ENCODE results near the gene BAIAP3.

Gene BAIAP3

DNA sequence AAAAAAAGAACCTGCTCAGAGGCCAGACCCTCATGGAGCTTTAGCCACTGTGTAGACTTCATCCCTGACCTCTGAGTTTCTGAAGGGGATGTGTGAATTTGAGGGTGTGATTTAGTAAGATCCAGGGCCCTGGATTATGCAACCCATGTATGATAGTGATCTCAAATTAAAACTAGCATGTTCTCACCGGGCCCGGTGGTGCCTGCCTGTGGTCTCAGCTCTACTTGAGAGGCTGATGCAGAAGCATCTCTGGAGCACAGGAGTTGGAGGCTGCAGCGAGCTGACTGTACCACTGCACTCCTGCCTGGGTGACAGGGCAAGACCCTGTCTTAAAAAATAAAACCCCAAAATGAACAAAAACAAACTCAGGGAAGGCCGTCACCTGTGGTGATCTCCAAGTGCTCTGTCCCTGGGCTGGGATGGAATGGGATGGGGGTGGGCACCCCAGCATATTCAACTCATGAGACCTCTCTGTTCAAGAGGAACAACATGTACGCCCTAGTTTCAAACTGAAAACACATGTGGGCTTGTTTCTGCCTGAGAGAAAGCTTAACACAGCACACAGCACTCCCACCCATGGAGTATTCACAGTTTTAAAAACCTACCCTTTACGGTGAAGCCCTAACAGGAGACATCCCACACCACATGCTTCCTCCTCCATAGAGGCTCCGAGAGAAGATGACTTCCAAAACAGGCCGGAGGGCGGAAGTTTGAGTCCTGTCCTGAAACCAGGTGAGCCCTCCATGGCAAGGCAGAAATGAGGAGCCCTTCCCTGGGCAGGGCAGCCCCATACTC, 48.4 kb downstream of the BAIAP3 start:
- TF ChIP-seq, protein P1, sequence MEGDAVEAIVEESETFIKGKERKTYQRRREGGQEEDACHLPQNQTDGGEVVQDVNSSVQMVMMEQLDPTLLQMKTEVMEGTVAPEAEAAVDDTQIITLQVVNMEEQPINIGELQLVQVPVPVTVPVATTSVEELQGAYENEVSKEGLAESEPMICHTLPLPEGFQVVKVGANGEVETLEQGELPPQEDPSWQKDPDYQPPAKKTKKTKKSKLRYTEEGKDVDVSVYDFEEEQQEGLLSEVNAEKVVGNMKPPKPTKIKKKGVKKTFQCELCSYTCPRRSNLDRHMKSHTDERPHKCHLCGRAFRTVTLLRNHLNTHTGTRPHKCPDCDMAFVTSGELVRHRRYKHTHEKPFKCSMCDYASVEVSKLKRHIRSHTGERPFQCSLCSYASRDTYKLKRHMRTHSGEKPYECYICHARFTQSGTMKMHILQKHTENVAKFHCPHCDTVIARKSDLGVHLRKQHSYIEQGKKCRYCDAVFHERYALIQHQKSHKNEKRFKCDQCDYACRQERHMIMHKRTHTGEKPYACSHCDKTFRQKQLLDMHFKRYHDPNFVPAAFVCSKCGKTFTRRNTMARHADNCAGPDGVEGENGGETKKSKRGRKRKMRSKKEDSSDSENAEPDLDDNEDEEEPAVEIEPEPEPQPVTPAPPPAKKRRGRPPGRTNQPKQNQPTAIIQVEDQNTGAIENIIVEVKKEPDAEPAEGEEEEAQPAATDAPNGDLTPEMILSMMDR (conservative IDR thresholded peaks at IDR 0.05; ENCODE audit: low read depth, low read length): no peak
- H3K4me3 ChIP-seq (ENCODE audit: low read length): no peak overlapping the region
- DNase-seq (ENCODE audit: low read depth): no peak

DNA sequence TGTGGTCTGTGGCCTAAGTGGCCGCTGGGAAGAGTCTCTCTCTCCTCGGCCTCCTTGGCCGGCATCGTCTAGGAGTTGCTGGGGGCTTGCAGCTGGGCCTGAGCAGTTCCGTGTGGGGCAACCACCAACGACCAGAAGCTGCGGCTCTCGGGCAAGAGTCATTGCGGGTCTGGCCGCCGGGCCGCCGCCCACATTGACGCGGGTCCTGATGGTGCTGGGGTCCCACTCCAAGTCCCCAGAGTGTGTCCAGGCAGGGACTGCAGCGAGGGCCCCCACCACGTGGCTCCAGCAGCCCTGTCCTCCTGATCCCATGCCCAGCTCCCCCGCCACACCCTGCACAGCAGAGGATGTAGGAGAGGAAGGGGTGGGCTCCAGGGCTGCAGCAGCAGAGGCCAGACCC, 50.1 kb downstream of the BAIAP3 start:
- H3K4me3 ChIP-seq (ENCODE audit: low read length): no peak overlapping the region
- DNase-seq (ENCODE audit: low read depth): no peak
- TF ChIP-seq, protein P1 (conservative IDR thresholded peaks at IDR 0.05; ENCODE audit: low read depth, low read length): no peak

DNA sequence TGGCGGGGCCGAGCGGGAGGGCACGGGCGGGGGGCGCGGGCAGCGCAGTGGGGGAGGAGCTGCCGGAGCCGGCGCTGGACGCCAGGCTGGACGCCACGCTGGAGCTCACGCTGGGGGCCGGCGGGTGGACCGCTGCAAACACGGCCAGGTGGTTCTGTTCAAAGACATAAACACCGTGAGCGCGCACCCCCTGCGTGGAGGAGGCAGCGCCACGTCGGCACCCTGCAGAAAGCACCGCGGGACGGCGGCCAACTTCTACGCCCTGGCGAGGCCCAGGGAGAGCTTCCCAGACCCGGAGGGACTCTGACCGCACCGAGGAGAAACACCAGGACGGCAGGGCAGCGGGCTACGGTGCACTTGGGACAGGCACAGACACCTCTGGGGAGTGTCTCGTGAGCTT, 51.8 kb downstream of the BAIAP3 start:
- no peak for DNase-seq (ENCODE audit: low read depth)
- no peak overlapping the region for H3K4me3 ChIP-seq (ENCODE audit: low read length)
- TF ChIP-seq, protein P1 (conservative IDR thresholded peaks at IDR 0.05; ENCODE audit: low read depth, low read length): no peak

DNA sequence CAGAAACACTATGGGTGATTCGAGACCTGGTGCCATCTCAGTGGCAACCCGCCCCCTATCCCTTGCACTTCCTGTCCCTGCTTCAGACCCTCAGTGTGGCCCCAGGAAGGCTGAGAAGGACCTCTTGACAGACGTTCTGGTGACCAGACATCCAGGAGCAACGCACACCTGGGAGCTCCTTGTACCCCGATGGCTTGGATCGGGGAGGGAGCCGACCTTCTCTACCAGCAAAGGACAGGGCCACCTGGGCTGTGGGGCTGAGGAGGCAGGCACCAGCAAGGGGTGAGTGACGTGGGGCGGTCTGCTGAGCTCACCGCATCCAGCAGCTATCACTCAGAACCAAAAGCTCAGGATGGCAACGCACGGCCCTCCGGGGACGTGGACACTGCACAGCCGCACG, 53.9 kb downstream of the BAIAP3 start:
- TF ChIP-seq, protein P1 (conservative IDR thresholded peaks at IDR 0.05; ENCODE audit: low read depth, low read length): no peak
- DNase-seq (ENCODE audit: low read depth): no peak

DNA sequence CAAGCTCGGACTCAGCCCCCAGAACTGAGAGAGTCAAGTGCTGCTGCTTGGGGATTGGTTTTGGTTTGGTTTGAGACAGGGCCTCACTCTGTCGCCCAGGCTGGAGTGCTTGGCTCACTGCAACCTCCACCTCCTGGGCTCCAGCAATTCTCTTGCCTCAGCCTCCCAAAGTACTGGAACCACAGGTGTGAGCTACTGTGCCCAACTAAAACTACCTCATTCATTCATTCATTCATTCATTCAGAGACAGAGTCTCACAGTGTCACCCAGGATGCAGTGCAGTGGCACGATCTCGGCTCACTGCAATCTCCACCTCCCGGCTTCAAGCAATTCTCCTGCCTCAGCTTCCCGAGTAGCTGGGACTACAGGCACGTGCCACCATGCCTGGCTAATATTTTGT, 56.3 kb downstream of the BAIAP3 start:
- TF ChIP-seq, protein P1 (conservative IDR thresholded peaks at IDR 0.05; ENCODE audit: low read depth, low read length): no peak
- no peak for DNase-seq (ENCODE audit: low read depth)
- no peak overlapping the region for H3K4me3 ChIP-seq (ENCODE audit: low read length)

More for the DNA sequence above, 53.9 kb downstream of the BAIAP3 start:
- H3K4me3 ChIP-seq (ENCODE audit: low read length): no peak overlapping the region

DNA sequence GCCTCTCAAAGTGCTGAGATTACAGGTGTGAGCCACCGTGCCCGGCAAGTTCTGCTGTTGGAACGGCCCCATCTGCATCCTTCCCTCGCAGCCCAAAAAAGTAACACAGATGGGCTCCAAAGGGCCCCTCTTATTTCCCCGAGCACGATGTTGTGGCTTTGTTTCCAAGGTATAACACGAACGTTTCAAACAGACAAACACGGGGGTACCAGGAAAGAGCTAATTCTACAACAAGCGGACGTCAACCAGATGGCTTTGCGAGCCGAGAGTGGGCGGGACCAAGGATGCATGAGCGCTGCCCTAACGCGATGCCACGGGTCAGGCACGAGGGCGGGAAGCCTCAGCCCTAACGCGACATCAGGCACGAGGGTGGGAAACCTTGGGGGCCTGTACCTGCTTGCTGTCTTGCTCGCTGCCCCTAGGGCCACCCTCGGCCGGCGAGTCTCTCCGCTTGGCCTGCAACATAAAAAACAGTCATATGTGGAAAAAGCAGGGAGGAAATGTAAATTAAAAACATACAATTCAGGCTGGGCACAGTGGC, 56.9 kb downstream of the BAIAP3 start:
- H3K4me3 ChIP-seq (ENCODE audit: low read length): no peak overlapping the region
- no peak for DNase-seq (ENCODE audit: low read depth)
- TF ChIP-seq, protein P1 (conservative IDR thresholded peaks at IDR 0.05; ENCODE audit: low read depth, low read length): no peak

DNA sequence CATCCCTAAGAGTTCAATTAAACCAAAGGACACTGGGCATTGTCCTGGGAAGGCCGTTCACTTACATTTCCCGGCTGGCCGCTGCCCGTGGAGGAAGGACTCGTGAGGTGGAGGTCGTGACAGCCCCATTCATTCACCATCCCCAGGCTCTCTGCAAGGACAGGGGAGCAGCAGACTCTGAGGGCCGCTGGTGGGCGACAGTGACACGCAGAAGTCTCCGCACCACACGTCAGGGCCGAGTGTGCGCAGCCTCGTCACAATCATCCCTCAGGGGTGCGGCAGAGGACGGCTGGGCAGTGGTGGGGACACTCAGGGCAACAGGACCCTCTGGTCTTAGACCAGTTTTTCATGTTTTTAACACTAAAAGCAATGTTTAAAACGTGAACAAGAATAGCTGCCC, 59.4 kb downstream of the BAIAP3 start:
- no peak for DNase-seq (ENCODE audit: low read depth)
- TF ChIP-seq, protein P1 (conservative IDR thresholded peaks at IDR 0.05; ENCODE audit: low read depth, low read length): no peak
- H3K4me3 ChIP-seq (ENCODE audit: low read length): no peak overlapping the region
